ENCODE data around the gene CCDC12.

Gene CCDC12

GRCh38 chr3:46884929-46885328 lies 91.6 kb downstream of the CCDC12 start:
- DNase-seq, result no peak

GRCh38 chr3:46884427-46884826 lies 92.1 kb downstream of the CCDC12 start:
- DNase-seq, result no peak

DNA sequence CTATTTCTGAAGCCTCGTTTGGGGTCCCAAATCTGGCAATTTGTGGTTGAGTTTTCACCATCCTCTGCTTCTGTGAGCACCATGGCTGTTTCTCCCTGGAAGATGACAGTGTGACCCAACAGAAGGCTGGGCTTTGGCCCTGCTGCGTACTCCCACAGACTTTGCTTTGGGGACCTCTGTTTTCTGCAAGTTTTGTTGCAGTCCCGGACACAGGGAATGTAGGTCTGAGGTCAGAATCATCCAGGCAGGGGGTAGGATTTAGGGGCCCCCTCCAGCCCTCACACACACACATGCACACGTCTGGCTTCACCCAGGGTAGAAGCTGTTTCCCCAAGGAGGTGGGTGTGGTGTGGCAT lies 92.7 kb downstream of the CCDC12 start:
- DNase-seq, result no peak

DNA sequence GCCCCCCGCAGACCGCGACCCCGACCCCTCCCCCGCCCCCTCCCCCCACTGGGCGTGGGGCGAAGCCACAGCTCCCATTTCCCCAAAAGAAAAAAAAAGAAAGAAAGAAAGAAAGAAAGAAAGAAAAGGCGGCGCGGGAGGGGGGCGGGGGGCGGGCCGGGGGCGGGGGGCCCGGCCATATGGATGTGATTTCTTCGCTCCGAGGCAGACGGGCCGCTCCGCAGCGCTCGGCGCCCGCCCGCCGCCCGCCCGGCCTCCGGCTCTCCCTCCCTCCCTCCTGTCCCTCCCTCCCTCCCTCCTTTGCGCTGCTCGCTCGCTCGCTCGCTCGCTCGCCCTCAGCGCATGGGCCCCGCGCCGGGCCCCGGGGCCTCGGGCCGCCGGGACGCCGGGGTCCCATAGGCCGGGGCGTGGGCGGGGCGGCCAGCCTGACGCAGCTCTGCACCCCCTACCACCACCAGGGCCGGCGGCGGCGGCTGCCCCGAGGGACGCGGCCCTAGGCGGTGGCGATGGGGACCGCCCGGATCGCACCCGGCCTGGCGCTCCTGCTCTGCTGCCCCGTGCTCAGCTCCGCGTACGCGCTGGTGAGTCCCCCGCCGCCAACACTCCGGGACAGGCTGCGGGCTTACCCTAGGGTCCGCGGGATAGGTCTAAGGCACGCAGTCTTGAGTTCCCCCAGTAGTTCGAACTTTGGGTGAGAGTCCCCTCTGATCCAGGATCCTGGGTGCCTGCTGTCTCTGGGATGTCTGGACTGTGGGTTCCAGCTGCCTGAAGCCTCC lies 93.3 kb downstream of the CCDC12 start:
- no peak for DNase-seq

DNA sequence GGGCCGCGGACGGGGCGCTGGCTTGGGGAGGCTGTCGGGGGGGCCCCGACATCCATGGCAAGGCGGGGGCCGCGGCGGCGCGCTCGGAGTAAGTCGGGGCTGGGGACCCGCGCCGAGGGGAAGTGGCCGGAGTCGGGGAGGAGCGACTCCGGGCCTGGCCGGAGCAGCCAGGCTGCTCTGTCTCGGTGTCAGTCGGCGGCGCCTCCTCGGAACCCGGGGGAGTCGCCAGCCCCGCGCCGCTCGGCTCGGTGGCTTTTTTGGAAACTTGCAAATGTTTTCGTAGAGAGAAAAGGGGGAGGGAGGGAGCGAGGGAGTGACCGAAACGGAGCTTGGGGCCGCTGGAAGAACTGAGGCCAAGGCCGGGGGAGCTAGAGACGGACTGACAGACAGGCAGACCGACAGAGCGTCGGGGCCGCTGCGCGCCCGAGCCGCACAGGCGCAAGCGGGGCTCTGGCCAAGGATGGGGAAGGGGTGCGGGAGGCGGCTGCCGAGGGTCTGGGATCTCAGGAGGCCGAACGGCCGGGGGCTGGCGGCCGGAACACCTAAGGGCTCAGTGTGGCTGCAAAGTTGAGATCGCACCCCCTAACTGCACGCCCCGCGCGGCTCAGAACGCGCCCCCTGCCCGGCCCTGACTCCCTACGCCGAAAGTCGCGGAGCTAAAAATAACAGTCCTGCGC lies 94.0 kb downstream of the CCDC12 start:
- DNase-seq, result no peak

- DNase-seq, result no peak
These were observed 94.8 kb downstream of the CCDC12 start for GRCh38 chr3:46881596-46882376.

- DNase-seq, result no peak
These were observed 95.5 kb downstream of the CCDC12 start for GRCh38 chr3:46880884-46881595.

DNA sequence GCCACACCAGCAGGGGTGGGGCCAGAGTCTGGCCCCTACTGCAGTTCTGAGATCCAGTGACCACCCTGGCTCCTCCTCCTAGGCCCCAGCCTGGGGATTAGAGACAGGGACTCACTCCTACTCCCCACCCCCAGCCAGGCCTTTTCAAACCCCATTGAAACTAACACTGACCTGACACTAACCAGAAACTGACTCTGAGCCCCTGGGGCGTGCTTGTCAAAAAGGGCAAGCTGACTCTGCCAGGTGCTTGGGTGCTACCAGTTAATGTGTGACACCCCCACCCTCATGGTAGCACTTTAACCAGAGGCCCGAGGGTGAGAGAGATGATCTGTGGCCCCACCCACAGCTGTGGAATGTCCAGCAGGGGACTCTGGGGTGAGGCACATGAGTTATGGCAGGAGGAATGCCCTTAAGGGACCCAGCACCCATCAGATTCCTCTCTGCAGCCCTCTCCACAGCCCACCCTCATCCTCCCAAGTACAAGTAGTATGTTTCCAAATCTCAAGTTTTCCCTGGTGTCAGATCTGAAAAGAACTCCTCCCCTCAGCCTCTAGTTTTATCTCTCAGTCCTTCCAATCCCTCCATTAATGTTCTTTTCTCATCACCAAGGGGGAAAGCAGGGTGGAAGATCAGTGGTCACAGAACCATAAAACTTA lies 97.6 kb downstream of the CCDC12 start:
- DNase-seq, result no peak

GRCh38 chr3:46877406-46878125 lies 99.0 kb downstream of the CCDC12 start, which contains the start of gene PTH1R:
TSS of gene PTH1R (plus strand) at chr3:46877721. CDS start at chr3:46883560, 5,839 bp downstream.
- DNase-seq, result no peak

DNA sequence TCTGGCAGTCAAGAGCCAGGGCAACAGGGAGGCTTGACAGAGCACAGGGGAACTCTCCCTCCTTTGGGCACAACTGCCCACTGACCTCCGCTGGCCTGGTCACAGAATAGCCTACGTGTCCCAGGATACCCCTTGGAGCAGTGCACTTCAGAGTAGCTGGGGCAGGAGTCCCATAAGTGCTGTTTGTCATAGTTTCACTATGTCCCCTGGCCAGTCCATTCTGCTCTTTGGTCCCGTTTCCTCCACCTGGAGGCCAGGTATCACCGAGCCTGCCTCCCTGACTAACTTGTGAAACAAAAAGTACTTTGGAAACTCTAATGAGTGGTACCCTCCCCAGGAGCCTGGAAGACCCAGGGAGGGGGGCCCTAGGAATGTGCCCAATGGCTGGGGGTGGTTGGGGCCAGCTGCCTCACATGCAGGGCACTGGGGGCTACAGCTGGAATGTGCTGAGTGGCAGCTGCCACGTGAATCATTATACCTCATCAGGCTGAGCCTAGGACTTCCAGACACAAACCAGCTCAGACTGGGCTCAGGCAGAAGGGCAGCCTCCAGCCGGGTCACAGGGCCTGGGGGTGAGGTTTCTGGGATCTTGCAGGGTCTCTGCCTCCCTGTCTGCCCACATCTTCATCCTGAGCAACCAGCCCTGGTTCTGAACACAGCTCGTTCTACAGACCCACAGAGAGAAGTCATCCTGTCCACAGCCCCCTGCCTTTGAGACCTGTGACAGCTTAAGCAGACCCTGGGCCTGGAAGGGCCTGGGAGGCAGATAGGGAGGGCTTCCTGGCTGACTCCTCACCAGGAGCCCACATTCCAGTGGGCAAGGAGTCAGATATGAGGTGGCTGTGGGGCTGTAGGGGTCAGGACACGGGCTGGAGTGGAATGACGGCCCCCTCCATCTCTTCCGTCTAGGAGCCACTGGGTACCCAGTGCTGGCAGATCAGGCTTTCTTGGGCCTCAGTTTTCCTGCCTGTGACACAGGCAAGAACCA lies 99.9 kb downstream of the CCDC12 start:
- no peak for DNase-seq

GRCh38 chr3:46875560-46875959 lies 101.0 kb downstream of the CCDC12 start:
- DNase-seq, result no peak

DNA sequence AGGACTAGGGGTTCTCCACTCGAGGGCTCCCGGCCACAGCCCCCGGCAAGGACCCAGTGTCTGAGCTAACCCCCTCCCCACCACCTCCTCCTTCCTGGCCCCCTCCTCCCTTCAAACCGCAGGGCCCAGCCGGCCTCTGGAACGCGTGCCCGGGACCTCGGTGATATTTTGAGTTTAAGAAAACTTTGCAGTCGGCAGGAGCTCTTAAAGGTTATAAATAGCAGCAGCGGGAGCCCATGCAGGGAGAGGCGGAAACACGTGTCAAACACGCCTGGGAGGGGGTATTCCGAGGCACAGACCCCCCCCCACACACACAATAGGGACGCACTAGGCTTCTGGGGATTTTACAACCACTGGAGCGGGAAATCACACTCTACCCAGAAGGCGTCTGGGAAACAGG lies 102.1 kb downstream of the CCDC12 start:
- no peak for DNase-seq

- DNase-seq, result no peak
These were observed 103.0 kb downstream of the CCDC12 start for GRCh38 chr3:46873521-46873920.

All from NCI-H1105 treated with DMSO at 0.1 percent for 48 hours (cell line).